SKM-1 (cell line): ENCODE measurements around the gene APMAP.

Source experiments
- DNase-seq: peaks from one replicate; lab custom pipeline; 2025; ENCODE audit not compliant: unreplicated experiment; lab: John Stamatoyannopoulos, UW

The APMAP gene

GRCh38 chr20:25024171-25024570 lies 31.6 kb upstream of the APMAP start:
- DNase-seq: no peak

GRCh38 chr20:25023356-25023755 lies 30.8 kb upstream of the APMAP start:
- no peak for DNase-seq

GRCh38 chr20:25022680-25023079 lies 30.1 kb upstream of the APMAP start:
- DNase-seq: no peak

- DNase-seq: no peak
Measured at GRCh38 chr20:25021336-25021735, 28.8 kb upstream of the APMAP start.

DNA sequence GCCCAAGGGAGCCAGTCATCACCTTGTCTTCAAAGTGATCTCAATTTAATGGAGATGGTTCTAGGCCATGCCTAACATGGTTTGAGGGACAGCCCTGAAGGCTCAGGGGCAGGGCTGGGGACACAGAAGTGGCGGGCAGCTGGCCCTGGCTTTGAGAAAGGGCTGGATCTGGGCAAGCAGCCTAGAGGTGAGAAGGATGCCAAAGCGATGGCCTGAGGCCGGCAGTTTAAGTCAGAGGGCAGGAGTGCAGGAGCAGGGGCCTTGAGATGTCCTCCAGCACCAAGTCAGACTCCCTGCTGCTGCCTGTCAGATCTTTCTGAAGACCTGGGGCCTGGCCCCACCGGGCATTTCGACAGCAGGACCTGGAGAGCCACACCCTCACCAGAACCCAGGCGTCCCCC lies 28.4 kb upstream of the APMAP start:
- DNase-seq: no peak

GRCh38 chr20:25020345-25020744 lies 27.8 kb upstream of the APMAP start:
- no peak for DNase-seq

DNA sequence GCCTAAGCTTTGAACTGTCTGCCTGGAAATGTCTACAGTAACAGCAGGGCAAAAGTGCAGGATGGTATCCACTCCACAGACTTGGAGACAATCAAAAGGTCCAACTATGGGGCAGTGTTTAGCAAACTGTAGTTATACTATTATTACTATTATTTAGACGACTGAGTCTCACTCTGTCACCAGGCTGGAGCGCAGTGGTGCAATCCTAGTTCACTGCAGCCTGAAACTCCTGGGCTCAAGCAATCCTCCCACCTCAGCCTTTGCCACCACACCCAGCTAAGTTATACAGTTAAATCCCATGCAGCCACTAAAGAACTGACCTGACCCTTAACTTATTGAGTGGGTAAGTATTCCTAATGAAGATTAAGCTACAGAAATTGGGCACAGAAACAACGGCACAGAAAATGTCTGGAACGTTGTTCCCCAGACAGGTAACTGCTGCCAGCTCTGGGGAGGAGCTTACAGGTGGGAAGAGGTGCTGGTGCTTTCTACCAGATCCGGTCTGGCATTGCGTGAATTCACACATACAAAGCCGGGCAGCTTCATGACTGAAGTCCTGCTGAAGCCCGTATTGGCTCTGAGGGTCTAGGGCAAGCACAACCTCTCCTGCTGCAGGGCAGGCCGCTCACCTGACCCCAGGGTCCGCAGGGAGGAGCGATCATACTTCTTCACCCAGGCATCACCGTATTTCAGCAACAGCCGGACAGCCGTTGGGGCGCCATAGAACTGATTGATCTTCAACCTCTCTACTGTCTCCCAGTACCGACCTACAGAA lies 27.0 kb upstream of the APMAP start:
- no peak for DNase-seq

GRCh38 chr20:25018841-25019240 lies 26.3 kb upstream of the APMAP start:
- no peak for DNase-seq

DNA sequence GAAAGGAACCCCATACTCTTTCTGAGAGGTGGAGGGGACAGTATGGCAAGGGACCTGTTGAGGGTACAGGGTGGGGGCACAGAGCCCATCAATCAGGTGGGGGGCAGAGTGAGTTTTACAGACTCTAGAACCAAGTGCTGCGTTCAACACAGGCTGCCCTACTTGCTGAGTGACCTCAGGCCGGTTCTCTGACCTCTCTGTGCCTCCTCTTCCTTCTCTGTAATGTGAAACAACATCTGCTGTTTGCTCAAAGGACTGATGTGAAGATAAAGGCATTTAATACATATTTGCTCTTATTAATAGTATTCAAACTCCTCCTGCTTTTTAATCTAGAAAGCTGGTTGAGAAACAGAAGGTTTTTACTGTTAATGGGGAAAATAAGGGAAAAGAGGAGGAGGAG lies 25.9 kb upstream of the APMAP start:
- no peak for DNase-seq

DNA sequence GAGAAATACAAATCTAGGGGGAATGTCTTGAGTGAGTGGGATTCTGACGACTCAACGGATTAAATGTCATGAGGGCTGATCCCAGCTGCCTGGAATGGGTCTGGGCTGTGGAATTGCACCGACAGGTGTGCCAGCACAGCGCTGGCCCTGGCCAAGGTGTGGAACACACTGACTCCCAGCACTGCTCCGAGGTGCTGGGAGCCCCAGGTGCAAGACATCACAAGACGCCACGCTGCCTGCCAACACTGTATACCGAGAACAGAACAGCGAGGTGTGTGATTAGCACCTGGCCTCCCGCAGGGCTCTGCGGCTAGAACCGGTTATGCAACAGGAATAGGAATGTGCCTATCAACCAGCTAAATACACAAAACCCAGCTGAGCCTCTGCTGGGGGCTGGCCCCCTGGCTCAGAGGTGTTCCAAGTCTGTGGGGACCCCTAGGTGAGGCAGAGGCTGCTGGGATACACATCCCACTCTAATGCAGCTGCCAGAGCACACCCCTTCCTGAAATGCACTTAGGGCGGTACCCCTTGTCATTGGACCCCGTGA lies 24.8 kb upstream of the APMAP start:
- DNase-seq: no peak

DNA sequence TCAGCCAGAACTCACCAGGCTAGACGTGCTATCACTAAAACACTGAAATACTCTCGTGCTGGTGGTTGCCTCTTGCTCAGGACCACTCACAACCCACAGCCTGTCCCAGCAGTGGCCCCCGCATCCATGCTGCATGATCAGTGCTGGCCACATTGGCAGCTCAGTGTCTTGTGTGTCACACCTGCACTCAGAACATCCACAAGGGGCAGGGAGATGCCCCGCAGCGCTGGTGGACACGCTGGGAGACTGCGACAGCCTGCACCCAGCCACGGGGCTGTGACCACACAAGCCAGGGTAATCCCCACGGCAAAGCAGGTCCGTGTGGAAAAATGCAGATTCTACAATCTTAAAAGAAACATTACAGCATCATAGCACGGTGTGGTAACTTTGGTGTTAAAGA lies 23.9 kb upstream of the APMAP start:
- no peak for DNase-seq

DNA sequence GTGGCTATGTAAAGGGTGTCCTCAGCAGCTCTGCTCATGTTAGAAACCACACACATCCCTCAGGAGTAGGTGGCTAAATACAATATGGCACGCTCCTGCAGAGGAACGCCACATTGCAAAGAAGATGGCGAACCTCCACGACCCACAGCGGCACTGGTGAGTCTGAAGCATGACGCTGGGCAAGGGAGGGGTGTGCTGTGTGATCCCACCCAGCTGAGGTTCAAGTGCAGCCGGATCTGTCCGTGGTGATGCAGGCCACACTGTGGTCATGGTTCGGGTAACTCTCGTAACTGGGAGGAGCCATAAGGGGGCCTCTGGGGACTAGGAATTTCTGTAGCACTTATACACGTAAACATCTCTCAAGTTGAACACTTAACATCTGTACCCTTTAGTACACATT lies 23.4 kb upstream of the APMAP start:
- DNase-seq: no peak

GRCh38 chr20:25014816-25015215 lies 22.3 kb upstream of the APMAP start:
- no peak for DNase-seq

DNA sequence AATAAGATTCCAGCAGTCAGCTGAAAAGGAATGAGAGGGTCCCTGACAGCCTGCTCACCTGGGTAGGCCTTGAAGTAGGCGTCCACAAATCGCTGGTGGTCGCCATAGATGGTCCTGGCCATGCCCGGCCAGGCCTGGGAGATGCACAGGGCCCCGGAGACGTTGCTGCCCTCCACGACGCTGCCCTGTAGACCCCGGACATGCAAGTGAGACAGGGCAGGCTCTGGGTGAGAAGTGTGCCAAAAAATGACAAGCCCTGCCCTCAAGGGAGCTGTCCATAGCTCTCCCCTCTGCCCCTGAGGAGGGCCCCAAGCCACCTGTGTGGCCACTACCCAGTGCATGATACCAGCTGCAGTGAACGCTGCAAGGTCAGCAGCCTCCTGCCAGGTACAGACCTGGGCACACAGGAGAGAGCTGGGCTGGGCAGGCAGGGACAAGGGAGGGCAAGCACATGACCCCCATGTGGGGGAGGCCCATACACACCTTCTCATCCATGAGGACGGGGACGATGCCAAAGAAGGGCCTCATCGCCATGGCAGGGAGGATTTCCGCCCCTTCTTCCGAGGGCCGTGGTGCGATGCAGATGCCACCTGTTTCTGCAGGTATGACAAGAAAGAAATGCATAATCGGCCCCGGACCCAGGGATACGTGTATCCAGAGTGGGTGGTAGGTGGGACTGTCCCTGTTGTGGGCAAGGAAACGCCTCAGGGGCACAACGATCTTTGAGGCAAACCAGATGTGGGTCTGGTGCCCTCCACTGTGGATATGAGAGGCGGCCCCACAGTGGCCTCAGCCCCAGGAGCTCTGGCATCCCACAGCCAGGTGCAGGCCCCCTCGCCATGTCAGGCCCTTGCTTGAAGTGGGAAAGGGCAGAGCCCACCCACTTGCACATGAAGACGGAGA lies 21.2 kb upstream of the APMAP start:
- DNase-seq: no peak

DNA sequence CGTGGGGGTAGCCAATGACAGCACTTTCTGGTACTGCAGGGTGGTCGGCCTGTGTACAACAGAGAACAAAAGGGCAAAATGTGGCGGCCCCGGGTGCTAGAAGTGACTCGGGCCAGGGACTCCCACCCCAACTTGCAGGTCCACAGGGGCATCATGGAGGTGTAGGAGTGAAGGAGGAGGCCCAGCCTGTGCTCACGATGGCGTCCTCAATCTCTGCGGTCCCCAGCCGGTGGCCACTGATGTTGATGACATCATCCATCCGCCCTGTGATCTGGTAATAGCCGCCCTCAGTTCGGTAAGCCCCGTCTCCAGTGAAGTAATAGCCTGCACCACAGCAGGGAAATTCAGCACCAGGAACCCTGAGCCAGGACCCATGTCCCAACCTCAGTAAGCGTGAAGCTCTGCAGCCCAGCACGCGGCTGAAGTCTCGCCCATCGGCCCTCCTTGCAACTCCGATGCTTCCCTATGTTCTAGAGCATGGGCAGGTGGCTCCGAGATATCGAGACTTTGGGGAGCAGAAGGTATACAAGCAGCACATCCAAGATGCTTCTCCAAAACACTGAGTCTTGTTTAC lies 20.2 kb upstream of the APMAP start:
- no peak for DNase-seq

DNA sequence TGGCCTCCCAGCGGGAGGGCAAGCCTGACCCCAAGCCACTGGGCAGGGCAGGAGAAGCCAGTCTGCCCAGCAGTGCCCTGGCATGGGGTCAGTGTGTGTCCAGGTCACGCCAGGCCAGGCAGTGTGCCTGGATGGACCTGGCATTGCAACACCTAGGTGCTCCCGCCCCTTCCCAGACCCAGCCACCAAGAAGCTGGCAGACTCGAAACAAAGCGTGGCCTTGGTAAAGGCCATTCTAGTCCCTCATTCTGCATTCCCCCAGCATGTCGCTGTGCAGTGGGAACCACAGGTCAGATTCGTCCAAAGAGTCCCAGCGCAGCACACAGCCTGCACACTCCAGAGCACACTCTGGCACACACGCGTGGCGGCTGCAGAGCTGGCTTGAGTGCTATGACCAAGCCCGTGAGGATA lies 19.3 kb upstream of the APMAP start:
- DNase-seq: no peak

DNA sequence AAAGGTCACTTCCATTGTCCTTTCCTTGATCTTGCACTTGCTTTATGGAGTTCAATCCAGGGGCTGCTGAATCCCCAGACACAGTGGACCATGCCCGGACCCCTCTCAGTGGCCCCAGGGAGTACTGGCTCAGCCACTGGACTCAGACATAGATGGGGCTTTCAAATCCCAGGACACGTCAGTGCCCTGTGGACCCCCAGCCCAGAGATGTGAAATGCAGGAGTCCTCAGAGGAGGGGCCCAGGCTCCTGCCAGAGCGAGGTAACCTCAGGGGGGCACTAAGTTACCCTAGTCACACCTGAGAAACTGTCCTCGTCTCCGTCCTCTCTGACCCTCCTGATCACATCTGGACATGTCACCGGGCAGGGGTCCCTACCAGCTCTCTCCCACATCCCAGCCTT lies 18.7 kb upstream of the APMAP start:
- DNase-seq: no peak

GRCh38 chr20:25009218-25010145 lies 16.9 kb upstream of the APMAP start:
- no peak for DNase-seq

DNA sequence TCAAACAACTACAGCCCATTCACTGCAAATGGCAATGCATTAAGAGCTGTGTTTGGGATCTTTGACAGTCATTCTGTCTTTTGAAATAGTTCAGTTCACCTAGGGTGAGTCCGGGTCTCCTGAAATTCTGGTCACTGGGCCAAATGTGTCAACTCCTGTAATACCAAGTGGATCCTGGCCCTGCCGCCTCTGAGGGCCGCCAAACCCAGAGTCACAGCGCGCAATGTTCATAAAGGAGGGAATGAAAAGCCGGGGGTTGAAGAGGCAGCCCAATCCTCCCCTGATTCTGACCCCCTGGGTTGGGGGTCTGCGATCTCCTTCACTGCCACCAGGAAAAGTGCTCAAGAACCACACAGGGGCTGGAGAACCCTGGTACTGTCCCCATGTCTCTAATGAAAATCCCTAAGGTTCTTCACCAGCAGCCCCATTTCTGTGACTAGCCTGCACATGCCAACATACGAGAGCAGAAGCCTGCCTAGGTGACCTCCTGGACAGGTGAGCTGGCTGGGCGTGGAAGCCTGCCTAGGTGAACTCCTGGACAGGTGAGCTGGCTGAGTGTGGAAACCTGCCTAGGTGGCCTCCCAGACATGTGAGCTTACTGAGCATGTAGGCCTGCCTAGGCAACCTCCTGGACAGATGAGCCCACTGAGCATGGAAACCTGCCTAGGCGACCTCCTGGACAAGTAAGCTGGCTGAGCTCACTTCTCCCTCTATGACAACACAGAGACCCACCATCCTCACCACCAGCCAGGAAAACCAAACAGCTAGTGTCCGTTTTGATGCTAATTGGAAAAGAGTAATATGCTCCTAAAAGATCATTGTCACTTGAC lies 16.1 kb upstream of the APMAP start:
- DNase-seq: no peak
